ENCODE measurements around the gene PLA2G10.

DNA sequence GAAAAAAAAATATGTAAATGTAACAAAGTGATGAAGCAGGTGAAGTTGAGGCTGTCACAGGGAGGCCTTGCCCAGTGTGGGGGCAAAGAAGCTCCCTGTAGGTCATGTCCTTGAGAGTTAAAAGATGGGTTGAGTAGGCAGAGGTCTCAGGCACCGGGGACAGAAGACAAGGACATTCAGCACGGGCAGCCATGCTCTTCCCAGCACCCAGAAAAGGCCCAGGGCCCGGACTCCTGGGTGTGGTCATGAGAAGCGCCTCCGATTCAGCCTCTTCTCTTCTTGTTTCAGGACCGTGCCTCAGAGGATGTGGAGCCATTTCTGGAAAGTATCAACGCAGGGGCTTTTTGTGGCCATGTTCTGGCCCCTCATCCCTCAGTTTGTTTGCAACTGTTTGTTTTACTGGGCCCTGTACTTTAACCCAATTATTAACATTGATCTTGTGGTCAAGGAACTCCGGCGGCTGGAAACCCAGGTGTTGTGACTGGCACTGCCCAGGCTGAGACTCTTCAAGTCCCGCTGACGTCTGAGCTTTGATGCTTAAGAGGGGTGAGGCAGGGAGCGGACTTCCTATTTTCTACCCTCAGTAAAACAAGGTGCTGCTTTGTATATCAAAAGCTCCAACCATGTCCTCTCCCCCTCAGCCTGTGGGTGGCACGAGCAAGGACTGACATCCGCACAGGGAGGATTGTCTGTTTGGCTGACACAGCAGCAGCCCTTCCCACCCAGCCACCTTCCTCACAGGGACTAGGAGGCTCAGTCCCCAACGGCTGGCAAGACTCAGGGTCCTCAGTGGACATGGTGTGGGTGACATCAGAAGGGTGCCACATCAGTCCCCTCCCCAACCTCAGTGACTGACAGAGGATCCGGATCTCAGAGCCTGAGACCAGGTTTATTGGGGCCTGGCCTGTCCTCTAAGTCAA is 26.5 kb downstream of the PLA2G10 start:
- TF ChIP-seq, protein P1, sequence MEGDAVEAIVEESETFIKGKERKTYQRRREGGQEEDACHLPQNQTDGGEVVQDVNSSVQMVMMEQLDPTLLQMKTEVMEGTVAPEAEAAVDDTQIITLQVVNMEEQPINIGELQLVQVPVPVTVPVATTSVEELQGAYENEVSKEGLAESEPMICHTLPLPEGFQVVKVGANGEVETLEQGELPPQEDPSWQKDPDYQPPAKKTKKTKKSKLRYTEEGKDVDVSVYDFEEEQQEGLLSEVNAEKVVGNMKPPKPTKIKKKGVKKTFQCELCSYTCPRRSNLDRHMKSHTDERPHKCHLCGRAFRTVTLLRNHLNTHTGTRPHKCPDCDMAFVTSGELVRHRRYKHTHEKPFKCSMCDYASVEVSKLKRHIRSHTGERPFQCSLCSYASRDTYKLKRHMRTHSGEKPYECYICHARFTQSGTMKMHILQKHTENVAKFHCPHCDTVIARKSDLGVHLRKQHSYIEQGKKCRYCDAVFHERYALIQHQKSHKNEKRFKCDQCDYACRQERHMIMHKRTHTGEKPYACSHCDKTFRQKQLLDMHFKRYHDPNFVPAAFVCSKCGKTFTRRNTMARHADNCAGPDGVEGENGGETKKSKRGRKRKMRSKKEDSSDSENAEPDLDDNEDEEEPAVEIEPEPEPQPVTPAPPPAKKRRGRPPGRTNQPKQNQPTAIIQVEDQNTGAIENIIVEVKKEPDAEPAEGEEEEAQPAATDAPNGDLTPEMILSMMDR (conservative IDR thresholded peaks at IDR 0.05 in 1 of 2, IDR thresholded peaks at IDR 0.05 in 1 of 2; ENCODE audit: low read depth in 1 of 2, low read length in 2 of 2), result no peak
- no peak for TF ChIP-seq EZH2 (IDR thresholded peaks at IDR 0.05; ENCODE audit: low read length, missing control alignments)

Measured in fibroblast of lung (primary cell).